Upper lobe of left lung (tissue), 6 donors: Measurements from ENCODE around the gene CPNE4. TPM values are rescaled to one million over a fixed set of nuclear protein-coding genes. Genes with fewer than 3 reads are reported as not detected.
"Not testable (repeated sequence)": the region's sequence is repeated elsewhere in the genome, so short reads cannot be mapped to it uniquely, and the experiment has no call there.

Source experiments
- ATAC-seq, 2 donors: fragments of 200-7000 bp; cut with Tn5 transposase; one replicate each; pipeline ENCODE4 v1.9.1; 2022; ENCODE audit warnings: mild to moderate bottlenecking in 2 of 2, moderate library complexity in 2 of 2; ENCODE audit not compliant: low FRiP score in 2 of 2
- DNase-seq, 2 donors: peaks; one replicate each; pipeline ENCODE4 v3.0.0-alpha.2; 2019 to 2020
- H3K27ac ChIP-seq, 4 donors: fragments of 200-600 bp; sonication (generic); one replicate each; pipeline ENCODE4 v1.5.1; 2016 to 2019
- H3K27me3 ChIP-seq, 4 donors: fragments of 200-600 bp; sonication (generic); one replicate each; pipeline ENCODE4 v1.5.1; 2017 to 2019
- H3K36me3 ChIP-seq, 4 donors: fragments of 200-600 bp; sonication (generic); one replicate each; pipeline ENCODE4 v1.5.1; 2016 to 2019
- H3K4me1 ChIP-seq, 4 donors: fragments of 200-600 bp; sonication (generic); one replicate each; pipeline ENCODE4 v1.5.1; 2018 to 2019
- H3K4me3 ChIP-seq, 4 donors: fragments of 200-600 bp; sonication (generic); one replicate each; pipeline ENCODE4 v1.5.1; 2017 to 2019; ENCODE audit warnings: mild to moderate bottlenecking in 2 of 4, moderate library complexity in 1 of 4
- H3K9me3 ChIP-seq, 4 donors: fragments of 200-600 bp; sonication (generic); one replicate each; pipeline ENCODE4 v1.5.1; 2018 to 2019
- EP300 ChIP-seq, 4 donors: sonication (generic); formaldehyde crosslinking; IDR thresholded peaks; one replicate each; pipeline ENCODE4 v1.5.1; 2017; ENCODE audit warnings: antibody characterized with exemption in 4 of 4, control low read depth in 2 of 4
- POLR2A ChIP-seq, 4 donors: fragments of 450-650 bp; IDR thresholded peaks; one replicate each; pipeline ENCODE4 v1.5.1; 2016 to 2017; ENCODE audit warnings: antibody characterized with exemption in 4 of 4, mild to moderate bottlenecking in 2 of 4
- POLR2AphosphoS5 ChIP-seq, 2 donors: sonication (generic); formaldehyde crosslinking; IDR thresholded peaks; one replicate each; pipeline ENCODE4 v1.5.1; 2017; ENCODE audit warnings: antibody characterized with exemption in 2 of 2
- WGBS, 2 donors: methylation state at CpG; one replicate each; pipeline ENCODE4 v1.1.5; 2017 to 2018; 5-methylcytosine and 5-hydroxymethylcytosine counted together
- total RNA-seq, 6 donors: library from RNA; depleted of rRNA in 4 of 6; stranded (reverse); fragments of >200 nt in 4 of 6; gene quantifications; one replicate each; pipeline versions ENCODE4 v1.1.0 to v1.2.1, GENCODE V29; 2016 to 2021
- TF ChIP-seq, protein P1 (sequence below), 6 experiments: fragments of 450-650 bp in 4 of 6; fragments of 200-600 bp in 2 of 6; sonication (generic) in 2 of 6; IDR thresholded peaks; one replicate each; pipeline ENCODE4 v1.5.1; 2016 to 2019; ENCODE audit warnings: antibody characterized with exemption in 6 of 6
- donor health status: DM: no; HTN: no; CAD: no; lungs with moderate emphysema.
- donor health status: DM: no; HTN: yes; CAD: no; lungs with severe emphysema.

CPNE4 gene
- total RNA-seq, 6 donors from 2014 or later: 0.34 to 2.1 (median 0.47) TPM; not detected in 3

DNA sequence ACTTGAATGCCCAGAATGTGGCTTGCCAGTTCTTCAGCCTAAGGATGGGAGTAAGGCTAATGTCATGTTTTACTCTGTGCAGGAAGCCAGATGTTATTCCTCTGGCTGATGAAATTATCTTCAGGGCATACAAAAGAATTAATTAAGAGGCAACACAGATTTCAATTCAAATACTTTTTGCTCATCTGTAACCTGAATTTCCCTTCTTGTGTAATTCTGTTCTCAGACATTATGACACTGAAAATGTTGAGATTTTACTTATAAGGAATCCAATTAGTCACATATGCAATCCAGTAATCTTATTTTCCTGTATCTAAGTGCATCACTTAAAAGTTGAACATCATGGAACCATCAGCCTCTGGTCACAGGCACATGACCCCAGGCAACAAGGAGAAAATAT lies 136.5 kb downstream of the CPNE4 start:
- Histone ChIP-seq H3K4me1 (no peaks in the 10 kb centered on the region), H3K9me3 (no peaks in the 10 kb centered on the region), H3K36me3 (no peaks in the 10 kb centered on the region), H3K4me3 (no peak overlapping the region), H3K27ac (no peak overlapping the region), H3K27me3 (no peaks in the 10 kb centered on the region)
- DNase-seq: no peak
- ATAC-seq: no peak
- TF ChIP-seq POLR2AphosphoS5 (IDR thresholded peaks at IDR 0.05) (no peak), EP300 (IDR thresholded peaks at IDR 0.05) (no peak), POLR2A (IDR thresholded peaks at IDR 0.05) (no peak)
- TF ChIP-seq, protein P1, sequence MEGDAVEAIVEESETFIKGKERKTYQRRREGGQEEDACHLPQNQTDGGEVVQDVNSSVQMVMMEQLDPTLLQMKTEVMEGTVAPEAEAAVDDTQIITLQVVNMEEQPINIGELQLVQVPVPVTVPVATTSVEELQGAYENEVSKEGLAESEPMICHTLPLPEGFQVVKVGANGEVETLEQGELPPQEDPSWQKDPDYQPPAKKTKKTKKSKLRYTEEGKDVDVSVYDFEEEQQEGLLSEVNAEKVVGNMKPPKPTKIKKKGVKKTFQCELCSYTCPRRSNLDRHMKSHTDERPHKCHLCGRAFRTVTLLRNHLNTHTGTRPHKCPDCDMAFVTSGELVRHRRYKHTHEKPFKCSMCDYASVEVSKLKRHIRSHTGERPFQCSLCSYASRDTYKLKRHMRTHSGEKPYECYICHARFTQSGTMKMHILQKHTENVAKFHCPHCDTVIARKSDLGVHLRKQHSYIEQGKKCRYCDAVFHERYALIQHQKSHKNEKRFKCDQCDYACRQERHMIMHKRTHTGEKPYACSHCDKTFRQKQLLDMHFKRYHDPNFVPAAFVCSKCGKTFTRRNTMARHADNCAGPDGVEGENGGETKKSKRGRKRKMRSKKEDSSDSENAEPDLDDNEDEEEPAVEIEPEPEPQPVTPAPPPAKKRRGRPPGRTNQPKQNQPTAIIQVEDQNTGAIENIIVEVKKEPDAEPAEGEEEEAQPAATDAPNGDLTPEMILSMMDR (IDR thresholded peaks at IDR 0.05): no peak

DNA sequence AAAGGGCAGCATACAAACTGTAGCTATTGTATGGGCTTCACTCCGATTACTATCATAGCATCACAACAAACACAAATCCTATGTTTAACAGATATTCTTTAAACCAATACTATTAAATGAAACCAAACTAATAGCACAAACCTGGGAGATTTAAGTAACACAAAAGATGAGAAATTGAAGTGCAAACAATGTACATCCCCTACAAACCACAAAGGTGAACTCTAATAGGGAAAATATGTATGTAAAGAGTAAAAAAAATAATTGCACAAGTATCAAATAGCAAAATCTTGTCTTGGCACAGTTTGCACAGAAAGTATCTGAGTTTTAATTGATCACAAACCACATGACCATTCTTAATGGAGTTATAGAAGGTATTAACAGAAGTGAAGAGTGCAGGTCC lies 138.5 kb downstream of the CPNE4 start:
- Histone ChIP-seq H3K36me3 (no peaks in the 10 kb centered on the region), H3K4me3 (no peak overlapping the region), H3K4me1 (no peaks in the 10 kb centered on the region), H3K27me3 (no peaks in the 10 kb centered on the region), H3K9me3 (no peaks in the 10 kb centered on the region), H3K27ac (no peak overlapping the region)
- no peak for TF ChIP-seq EP300 (IDR thresholded peaks at IDR 0.05)
- TF ChIP-seq POLR2A (IDR thresholded peaks at IDR 0.05): no peak
- TF ChIP-seq, protein P1 (IDR thresholded peaks at IDR 0.05): no peak
- TF ChIP-seq POLR2AphosphoS5 (IDR thresholded peaks at IDR 0.05): no peak
- no peak for DNase-seq
- ATAC-seq: no peak
- WGBS, 2 donors: 88 to 94% methylated on average over 1 of the region's 1 CpG

DNA sequence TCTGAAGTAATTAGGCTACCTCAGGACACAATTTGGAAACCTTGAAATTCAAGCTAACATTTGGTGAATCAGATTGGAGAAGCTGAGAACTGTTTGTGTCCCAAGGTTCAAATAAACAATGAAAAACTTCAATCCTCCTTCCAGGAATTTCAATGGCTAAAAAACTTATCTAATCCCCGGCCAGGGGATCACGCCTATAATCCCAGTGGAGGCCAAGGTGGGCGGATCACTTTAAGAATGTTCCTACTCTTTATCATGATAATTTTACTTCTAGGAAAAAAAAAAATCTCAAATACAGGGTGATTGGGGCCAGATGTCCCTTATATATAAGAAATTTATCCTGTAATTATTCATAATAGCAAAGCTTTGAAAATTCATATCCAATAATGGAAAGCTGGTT lies 139.0 kb downstream of the CPNE4 start:
- no peak for ATAC-seq
- no peaks in the 10 kb centered on the region for H3K9me3 ChIP-seq
- TF ChIP-seq POLR2AphosphoS5 (IDR thresholded peaks at IDR 0.05) (no peak), EP300 (IDR thresholded peaks at IDR 0.05) (no peak), POLR2A (IDR thresholded peaks at IDR 0.05) (no peak)
- TF ChIP-seq, protein P1 (IDR thresholded peaks at IDR 0.05): no peak
- H3K27ac ChIP-seq: no peak overlapping the region
- H3K27me3 ChIP-seq: no peaks in the 10 kb centered on the region
- no peak for DNase-seq
- H3K4me3 ChIP-seq: no peak overlapping the region
- 83 to 84% methylated on average over 3 of the region's 3 CpGs for WGBS, 2 donors
- no peaks in the 10 kb centered on the region for H3K36me3 ChIP-seq
- no peaks in the 10 kb centered on the region for H3K4me1 ChIP-seq

DNA sequence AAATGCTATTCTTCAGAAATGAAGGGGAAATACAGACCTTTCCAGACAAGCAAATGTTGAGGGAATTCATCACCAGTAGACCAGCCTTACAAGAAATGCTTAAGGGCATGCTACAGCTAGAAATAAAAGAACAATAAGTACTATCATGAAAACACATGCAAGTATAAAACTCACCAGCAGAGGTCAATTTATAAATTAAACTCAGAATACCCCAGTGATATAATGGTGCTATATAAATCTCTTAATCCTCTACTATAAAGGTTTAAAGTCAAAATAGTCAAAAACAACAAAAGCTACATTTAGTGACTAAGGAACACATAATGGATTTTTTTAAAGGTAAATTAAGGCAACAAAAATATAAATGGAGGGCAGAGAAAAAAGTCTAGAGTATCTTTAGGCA lies 142.5 kb downstream of the CPNE4 start:
- Histone ChIP-seq H3K27ac (no peak overlapping the region), H3K27me3 (no peaks in the 10 kb centered on the region), H3K4me1 (no peaks in the 10 kb centered on the region), H3K36me3 (no peaks in the 10 kb centered on the region), H3K4me3 (no peak overlapping the region), H3K9me3 (no peaks in the 10 kb centered on the region)
- TF ChIP-seq EP300 (IDR thresholded peaks at IDR 0.05): no peak
- ATAC-seq (no peak), DNase-seq (no peak)

DNA sequence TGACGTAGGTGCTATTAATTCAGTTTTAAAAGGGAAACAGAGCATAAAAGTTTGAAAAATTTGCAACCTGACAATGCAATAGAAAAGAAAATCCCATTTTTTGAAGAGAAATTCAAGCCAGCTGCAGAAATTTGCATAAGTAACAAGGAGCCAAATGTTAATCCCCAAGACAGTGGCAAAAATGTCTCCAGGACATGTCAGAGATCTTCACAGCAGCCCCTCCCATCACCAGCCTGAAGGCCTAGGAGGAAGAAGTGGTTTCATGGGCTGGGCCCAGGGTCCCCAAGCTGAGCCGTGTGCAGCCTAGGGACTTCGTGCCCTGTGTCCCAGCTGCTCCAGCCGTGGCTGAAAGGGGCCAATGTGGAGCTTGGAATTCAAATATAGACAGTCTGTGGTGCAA lies 148.9 kb downstream of the CPNE4 start:
- not testable (repeated sequence) for H3K4me3 ChIP-seq, H3K4me1 ChIP-seq, H3K36me3 ChIP-seq, H3K27ac ChIP-seq, H3K27me3 ChIP-seq, ATAC-seq, H3K9me3 ChIP-seq
- peak in 1 of 2 donors; percentile 3 for DNase-seq
- 73 to 77% methylated on average over 3 to 4 of the region's 4 CpGs for WGBS, 2 donors

DNA sequence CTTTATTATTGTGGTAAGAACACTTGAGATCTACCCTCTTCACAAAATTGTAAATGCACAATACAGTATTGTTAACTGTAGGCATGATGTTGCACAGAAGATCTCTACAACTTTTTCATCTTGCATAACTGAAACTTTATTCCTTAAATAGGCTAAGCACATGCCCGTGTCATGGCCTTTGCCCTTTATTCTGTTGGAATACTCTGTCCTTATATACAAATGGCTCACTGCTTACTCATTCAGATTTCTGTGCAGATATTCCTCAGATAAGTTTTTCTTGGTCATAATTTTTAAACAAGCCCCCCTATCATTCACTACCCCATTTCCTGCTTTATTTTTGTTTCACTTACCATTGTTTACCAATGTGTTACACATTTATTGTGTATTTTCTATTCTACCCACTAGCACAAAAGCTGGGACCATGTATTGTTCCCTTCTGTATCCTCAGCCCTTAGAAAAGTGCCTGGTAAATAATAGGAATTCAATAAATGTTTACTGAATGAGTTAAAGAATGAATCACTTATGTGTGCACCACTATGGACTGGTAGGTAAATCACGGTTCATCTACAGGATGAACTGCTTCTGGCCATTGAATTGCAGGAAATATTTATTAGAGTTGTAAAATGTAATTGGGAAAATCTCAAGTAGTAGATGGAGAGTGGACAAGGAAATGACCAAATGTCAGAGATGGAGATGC lies 151.0 kb downstream of the CPNE4 start:
- Histone ChIP-seq H3K27me3 (no peaks in the 10 kb centered on the region), H3K4me1 (no peaks in the 10 kb centered on the region), H3K36me3 (no peaks in the 10 kb centered on the region), H3K4me3 (no peak overlapping the region), H3K9me3 (no peaks in the 10 kb centered on the region), H3K27ac (no peak overlapping the region)
- DNase-seq (no peak), ATAC-seq (no peak)
- TF ChIP-seq EP300 (IDR thresholded peaks at IDR 0.05) (no peak), POLR2A (IDR thresholded peaks at IDR 0.05) (no peak), POLR2AphosphoS5 (IDR thresholded peaks at IDR 0.05) (no peak)
- TF ChIP-seq, protein P1 (IDR thresholded peaks at IDR 0.05): no peak
- WGBS, 2 donors: 29 to 64% methylated on average over 2 of the region's 2 CpGs
